ENCODE results near the gene CARD10.
A peak's percentile ranks its signal among the peaks of the same experiment; 100 is the strongest.

CARD10 gene, protein sequence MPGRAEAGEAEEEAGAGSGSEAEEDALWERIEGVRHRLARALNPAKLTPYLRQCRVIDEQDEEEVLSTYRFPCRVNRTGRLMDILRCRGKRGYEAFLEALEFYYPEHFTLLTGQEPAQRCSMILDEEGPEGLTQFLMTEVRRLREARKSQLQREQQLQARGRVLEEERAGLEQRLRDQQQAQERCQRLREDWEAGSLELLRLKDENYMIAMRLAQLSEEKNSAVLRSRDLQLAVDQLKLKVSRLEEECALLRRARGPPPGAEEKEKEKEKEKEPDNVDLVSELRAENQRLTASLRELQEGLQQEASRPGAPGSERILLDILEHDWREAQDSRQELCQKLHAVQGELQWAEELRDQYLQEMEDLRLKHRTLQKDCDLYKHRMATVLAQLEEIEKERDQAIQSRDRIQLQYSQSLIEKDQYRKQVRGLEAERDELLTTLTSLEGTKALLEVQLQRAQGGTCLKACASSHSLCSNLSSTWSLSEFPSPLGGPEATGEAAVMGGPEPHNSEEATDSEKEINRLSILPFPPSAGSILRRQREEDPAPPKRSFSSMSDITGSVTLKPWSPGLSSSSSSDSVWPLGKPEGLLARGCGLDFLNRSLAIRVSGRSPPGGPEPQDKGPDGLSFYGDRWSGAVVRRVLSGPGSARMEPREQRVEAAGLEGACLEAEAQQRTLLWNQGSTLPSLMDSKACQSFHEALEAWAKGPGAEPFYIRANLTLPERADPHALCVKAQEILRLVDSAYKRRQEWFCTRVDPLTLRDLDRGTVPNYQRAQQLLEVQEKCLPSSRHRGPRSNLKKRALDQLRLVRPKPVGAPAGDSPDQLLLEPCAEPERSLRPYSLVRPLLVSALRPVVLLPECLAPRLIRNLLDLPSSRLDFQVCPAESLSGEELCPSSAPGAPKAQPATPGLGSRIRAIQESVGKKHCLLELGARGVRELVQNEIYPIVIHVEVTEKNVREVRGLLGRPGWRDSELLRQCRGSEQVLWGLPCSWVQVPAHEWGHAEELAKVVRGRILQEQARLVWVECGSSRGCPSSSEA

GRCh38 chr22:37519268-37520195 lies at the start of gene CARD10:
Gene CARD10, minus strand, starts transcription at chr22:37519415. Its CDS starts 215 bp downstream, at chr22:37519200.
- no peak for DNase-seq (ENCODE audit: extremely low read depth in 1 of 2, low read depth in 1 of 2)

GRCh38 chr22:37568448-37569008 lies 49.3 kb upstream of the CARD10 start:
- no peak for DNase-seq (ENCODE audit: extremely low read depth in 1 of 2, low read depth in 1 of 2)

GRCh38 chr22:37568012-37568411 lies 48.8 kb upstream of the CARD10 start:
- no peak for DNase-seq (ENCODE audit: extremely low read depth in 1 of 2, low read depth in 1 of 2)

- DNase-seq (ENCODE audit: extremely low read depth in 1 of 2, low read depth in 1 of 2), result peak; percentile 84 to 86
Measured at GRCh38 chr22:37566903-37567798, 47.9 kb upstream of the CARD10 start.

DNA sequence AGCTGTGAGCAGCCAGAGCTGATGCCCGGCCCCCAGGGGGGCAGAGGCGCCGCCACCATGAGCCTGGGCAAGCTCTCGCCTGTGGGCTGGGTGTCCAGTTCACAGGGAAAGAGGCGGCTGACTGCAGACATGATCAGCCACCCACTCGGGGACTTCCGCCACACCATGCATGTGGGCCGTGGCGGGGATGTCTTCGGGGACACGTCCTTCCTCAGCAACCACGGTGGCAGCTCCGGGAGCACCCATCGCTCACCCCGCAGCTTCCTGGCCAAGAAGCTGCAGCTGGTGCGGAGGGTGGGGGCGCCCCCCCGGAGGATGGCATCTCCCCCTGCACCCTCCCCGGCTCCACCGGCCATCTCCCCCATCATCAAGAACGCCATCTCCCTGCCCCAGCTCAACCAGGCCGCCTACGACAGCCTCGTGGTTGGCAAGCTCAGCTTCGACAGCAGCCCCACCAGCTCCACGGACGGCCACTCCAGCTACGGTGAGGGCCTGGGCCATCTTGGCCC lies 47.2 kb upstream of the CARD10 start:
- peak in 1 of 2 donors; percentile 22 for DNase-seq (ENCODE audit: extremely low read depth in 1 of 2, low read depth in 1 of 2)

GRCh38 chr22:37565830-37566229 lies 46.6 kb upstream of the CARD10 start:
- no peak for DNase-seq (ENCODE audit: extremely low read depth in 1 of 2, low read depth in 1 of 2)

DNA sequence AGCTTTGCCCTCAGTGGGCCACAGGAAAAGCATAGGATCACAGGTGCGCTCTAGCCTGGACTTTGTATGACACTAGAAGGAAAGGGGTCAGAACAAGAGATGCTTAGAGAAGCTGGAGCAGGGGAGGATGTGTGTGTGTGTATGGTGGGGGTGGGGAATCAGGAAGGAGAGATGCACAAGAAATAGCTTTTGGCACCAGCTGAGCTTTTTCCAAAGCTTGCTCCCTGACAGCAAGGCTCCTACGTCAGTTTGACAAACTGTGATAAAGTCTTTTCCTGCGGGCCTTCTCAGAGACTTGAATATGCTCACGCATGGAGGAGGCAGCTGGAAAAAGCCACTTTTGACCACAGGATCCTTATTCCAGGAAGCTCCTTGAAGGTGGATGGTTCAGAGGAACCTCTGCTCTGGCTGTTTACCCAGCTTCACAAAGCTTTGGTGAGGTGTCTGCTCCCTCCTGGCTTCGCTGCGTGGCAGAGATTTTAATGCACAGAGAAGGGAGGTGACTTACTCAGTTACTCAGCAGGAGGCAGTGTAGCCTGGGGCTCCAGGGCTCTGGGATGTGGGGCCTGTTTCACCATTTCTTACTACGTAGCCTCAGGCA lies 45.0 kb upstream of the CARD10 start:
- DNase-seq (ENCODE audit: extremely low read depth in 1 of 2, low read depth in 1 of 2), result no peak

GRCh38 chr22:37563153-37564081 lies 44.2 kb upstream of the CARD10 start:
- DNase-seq (ENCODE audit: extremely low read depth in 1 of 2, low read depth in 1 of 2), result no peak

- no peak for DNase-seq (ENCODE audit: extremely low read depth in 1 of 2, low read depth in 1 of 2)
Measured at GRCh38 chr22:37562049-37562875, 43.0 kb upstream of the CARD10 start.

GRCh38 chr22:37561212-37562048 lies 42.2 kb upstream of the CARD10 start:
- peak; percentile 59 to 73 for DNase-seq (ENCODE audit: extremely low read depth in 1 of 2, low read depth in 1 of 2)

DNA sequence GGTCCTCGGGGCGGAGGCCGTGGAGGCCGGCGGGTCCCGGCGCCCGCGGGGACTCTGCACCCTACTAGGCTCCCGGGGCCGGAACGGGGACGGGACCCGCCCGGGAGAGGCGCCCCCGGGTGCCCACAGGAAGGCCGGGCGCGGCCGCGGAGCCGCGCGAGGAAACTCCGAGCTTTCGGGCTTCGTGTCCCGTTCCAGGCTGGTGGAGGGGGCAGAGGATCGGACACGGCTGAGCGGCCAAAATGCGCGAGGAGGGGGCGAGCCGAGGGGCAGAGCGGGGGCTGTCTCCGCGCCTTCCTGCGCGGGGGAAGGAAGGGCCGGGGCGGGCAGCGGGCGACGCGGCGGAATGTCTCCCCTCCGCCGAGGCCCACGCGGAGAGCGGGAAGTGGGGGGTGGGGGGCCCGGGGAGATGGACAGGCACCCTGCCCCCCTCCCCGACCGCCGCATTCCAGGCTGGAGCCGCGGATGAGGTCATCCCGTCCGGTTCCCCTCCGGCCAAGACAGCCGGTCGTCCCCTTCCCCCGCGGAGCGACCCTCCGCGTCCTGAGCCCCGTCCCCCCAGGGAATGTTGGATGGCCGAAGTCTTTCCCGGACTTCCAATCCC lies 41.5 kb upstream of the CARD10 start:
- no peak for DNase-seq (ENCODE audit: extremely low read depth in 1 of 2, low read depth in 1 of 2)

- no peak for DNase-seq (ENCODE audit: extremely low read depth in 1 of 2, low read depth in 1 of 2)
Measured at GRCh38 chr22:37559901-37560607, 40.8 kb upstream of the CARD10 start, which contains the start of gene CDC42EP1. Gene CDC42EP1, plus strand, starts transcription at chr22:37560480. Its CDS starts 5,870 bp downstream, at chr22:37566350.

GRCh38 chr22:37559521-37559900 lies 40.3 kb upstream of the CARD10 start:
- no peak for DNase-seq (ENCODE audit: extremely low read depth in 1 of 2, low read depth in 1 of 2)

GRCh38 chr22:37558815-37559214 lies 39.6 kb upstream of the CARD10 start:
- DNase-seq (ENCODE audit: extremely low read depth in 1 of 2, low read depth in 1 of 2), result no peak
